CD14-positive monocyte (primary cell): ENCODE measurements around the gene ASIC2. TPM values are rescaled to one million over a fixed set of nuclear protein-coding genes. Genes with fewer than 3 reads are reported as not detected.

Experiments
- DNase-seq, 3 donors: peaks; one replicate each; pipeline ENCODE4 v3.0.0-alpha.2; 2011 to 2022
- H2AFZ ChIP-seq: 2 replicates; pipeline ENCODE4 v1.6.0; 2012; ENCODE audit warnings: mild to moderate bottlenecking, low read depth, low read length, inconsistent platforms; ENCODE audit not compliant: insufficient read depth, poor library complexity, severe bottlenecking
- H3K27ac ChIP-seq, 2 donors: 1 replicate in 1 of 2; 2 replicates in 1 of 2; pipeline ENCODE4 v1.5.1; 2012 to 2013; ENCODE audit warnings: low read length in 2 of 2, control low read depth in 1 of 2, inconsistent platforms in 1 of 2, low read depth in 1 of 2, mild to moderate bottlenecking in 1 of 2
- H3K27me3 ChIP-seq, 2 donors: one replicate each; pipeline versions ENCODE4 v1.6.0 to v1.6.1; 2011 to 2013; ENCODE audit warnings: low read length in 2 of 2; ENCODE audit not compliant: control insufficient read depth in 2 of 2, insufficient read depth in 2 of 2
- H3K36me3 ChIP-seq, 2 donors: replicated peaks in 1 of 2; 1 replicate in 1 of 2; 2 replicates in 1 of 2; pipeline versions ENCODE4 v1.5.1 to v1.6.1; 2012 to 2013; ENCODE audit warnings: low read length in 2 of 2, control low read depth in 1 of 2, inconsistent platforms in 1 of 2, mild to moderate bottlenecking in 1 of 2; ENCODE audit not compliant: insufficient read depth in 2 of 2, control insufficient read depth in 1 of 2
- H3K4me1 ChIP-seq, 2 donors: 1 replicate in 1 of 2; 2 replicates in 1 of 2; pipeline versions ENCODE4 v1.5.1 to v1.6.1; 2012 to 2013; ENCODE audit warnings: low read length in 2 of 2, control low read depth in 1 of 2, inconsistent platforms in 1 of 2, mild to moderate bottlenecking in 1 of 2, moderate library complexity in 1 of 2; ENCODE audit not compliant: insufficient read depth in 2 of 2, control insufficient read depth in 1 of 2
- H3K4me2 ChIP-seq: replicated peaks from 2 replicates; pipeline ENCODE3; 2012; ENCODE audit warnings: low read length, moderate library complexity, mild to moderate bottlenecking; ENCODE audit not compliant: poor library complexity, severe bottlenecking; ENCODE audit errors: extremely low read depth
- H3K4me3 ChIP-seq, 3 experiments: fragments of 200-600 bp in 1 of 3; sonication (generic) in 1 of 3; replicated peaks in 1 of 3; 1 replicate in 2 of 3; 2 replicates in 1 of 3; pipeline ENCODE4 v1.5.1; 2011 to 2013; ENCODE audit warnings: low read length in 3 of 3, mild to moderate bottlenecking in 3 of 3, control low read depth in 2 of 3, low read depth in 2 of 3, inconsistent platforms in 1 of 3, moderate library complexity in 1 of 3
- H3K79me2 ChIP-seq: 2 replicates; pipeline ENCODE4 v1.6.0; 2012; ENCODE audit warnings: mild to moderate bottlenecking, control low read depth, inconsistent platforms, low read length, moderate library complexity; ENCODE audit not compliant: insufficient read depth
- H3K9ac ChIP-seq: 2 replicates; pipeline ENCODE4 v1.6.0; 2017; ENCODE audit warnings: low read length, mild to moderate bottlenecking; ENCODE audit not compliant: insufficient read depth, poor library complexity, severe bottlenecking
- H3K9me3 ChIP-seq, 2 donors: replicated peaks in 1 of 2; 1 replicate in 1 of 2; 2 replicates in 1 of 2; pipeline versions ENCODE4 v1.5.1 to v1.6.1; 2012 to 2013; ENCODE audit warnings: low read length in 2 of 2, control low read depth in 1 of 2; ENCODE audit not compliant: control insufficient read depth in 1 of 2, insufficient read depth in 1 of 2
- H4K20me1 ChIP-seq: 2 replicates; pipeline ENCODE4 v1.6.0; 2012; ENCODE audit warnings: mild to moderate bottlenecking, low read length, control low read depth, moderate library complexity; ENCODE audit not compliant: insufficient read depth
- H3K27ac Mint-ChIP-seq, 7 donors: one replicate each; pipeline ENCODE4 v1.8.0; 2020; ENCODE audit warnings: mild to moderate bottlenecking in 7 of 7, mixed read lengths in 7 of 7, moderate library complexity in 6 of 7, inconsistent platforms in 2 of 7
- H3K27me3 Mint-ChIP-seq, 3 donors: one replicate each; pipeline ENCODE4 v1.8.0; 2021 to 2022; ENCODE audit warnings: low read depth in 3 of 3, mild to moderate bottlenecking in 3 of 3, mixed read lengths in 3 of 3, moderate library complexity in 3 of 3, inconsistent platforms in 1 of 3
- H3K36me3 Mint-ChIP-seq, 2 donors: one replicate each; pipeline ENCODE4 v1.8.0; 2020; ENCODE audit warnings: mixed read lengths in 2 of 2, inconsistent platforms in 1 of 2, mild to moderate bottlenecking in 1 of 2
- H3K4me1 Mint-ChIP-seq: one replicate; pipeline ENCODE4 v1.8.0; 2020; ENCODE audit warnings: mild to moderate bottlenecking, mixed read lengths
- H3K4me3 Mint-ChIP-seq, 2 donors: one replicate each; pipeline ENCODE4 v1.8.0; 2020; ENCODE audit warnings: mild to moderate bottlenecking in 2 of 2, mixed read lengths in 2 of 2, moderate library complexity in 1 of 2
- H3K9me3 Mint-ChIP-seq, 7 donors: one replicate each; pipeline ENCODE4 v1.8.0; 2020 to 2022; ENCODE audit warnings: mixed read lengths in 7 of 7, mild to moderate bottlenecking in 6 of 7, moderate library complexity in 6 of 7, inconsistent platforms in 2 of 7
- CTCF ChIP-seq: fragments of 200-600 bp; IDR thresholded peaks from one replicate; pipeline ENCODE4 v1.8.0; 2022; ENCODE audit warnings: antibody characterized with exemption, mild to moderate bottlenecking
- WGBS: methylation state at CpG from one replicate; pipeline ENCODE4 v1.1.5; 2013; ENCODE audit warnings: missing lambda C conversion rate; ENCODE audit not compliant: insufficient coverage; 5-methylcytosine and 5-hydroxymethylcytosine counted together
- intact Hi-C, 2 donors: fragments of 100-400 bp; cut with micrococcal nuclease; formaldehyde crosslinking; loops; one replicate each; pipeline versions ENCODE4 v1.15.0 to v1.15.1; 2023
- polyA plus RNA-seq, 3 donors: library from polyadenylated mRNA; depleted of rRNA in 1 of 3; unstranded in 2 of 3; stranded (reverse) in 1 of 3; fragments of 300-500 nt in 2 of 3; fragments of >200 nt in 1 of 3; fragmentation: Illumina TruSeq in 2 of 3; gene quantifications; 1 replicate in 2 of 3; 2 replicates in 1 of 3; pipeline ENCODE4 v1.2.3, GENCODE V29; 2012 to 2021

ASIC2 gene
- polyA plus RNA-seq, 3 donors: not detected

DNA sequence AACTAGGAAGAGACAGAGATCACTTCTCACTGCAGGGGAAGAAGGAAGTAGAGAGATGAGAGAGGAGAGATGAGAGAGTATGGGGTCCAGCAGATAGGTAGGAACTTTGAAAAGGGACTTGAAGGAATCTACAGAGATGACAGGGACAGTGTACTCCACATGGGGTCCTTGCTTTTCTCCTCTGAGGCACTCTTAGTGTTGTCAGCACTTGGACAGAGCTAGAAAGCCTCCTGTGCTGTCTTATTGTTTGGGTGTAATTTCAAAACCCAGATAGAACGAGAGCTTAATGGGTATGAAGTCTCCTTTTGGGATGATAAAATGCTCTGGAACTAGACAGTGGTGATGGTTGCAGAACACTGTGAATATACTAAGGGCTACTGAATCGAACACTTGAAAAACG is 65.2 kb downstream of the ASIC2 start:
- H3K4me2 ChIP-seq: no peak overlapping the region
- no peak for DNase-seq
- H3K9ac ChIP-seq: no peak overlapping the region
- H3K27ac ChIP-seq: no peak overlapping the region
- Mint-ChIP-seq H3K4me3 (no peak overlapping the region), H3K36me3 (no peaks in the 10 kb centered on the region), H3K27me3 (peaks cover 1 to 7% (median 3%) of the 10 kb centered on the region in 3 donors), H3K27ac (peak overlapping the region in 1 of 7 donors; percentile 2), H3K9me3 (peaks cover 0 to 2% (median 0%) of the 10 kb centered on the region in 7 donors), H3K4me1 (no peaks in the 10 kb centered on the region)
- H4K20me1 ChIP-seq: no peaks in the 10 kb centered on the region
- H3K79me2 ChIP-seq: no peaks in the 10 kb centered on the region
- H2AFZ ChIP-seq: no peak overlapping the region
- H3K4me1 ChIP-seq: no peaks in the 10 kb centered on the region
- H3K9me3 ChIP-seq: no peaks in the 10 kb centered on the region
- no peak overlapping the region for H3K4me3 ChIP-seq
- H3K36me3 ChIP-seq: no peaks in the 10 kb centered on the region
- intact Hi-C loops: no loop called here
- no peaks in the 10 kb centered on the region for H3K27me3 ChIP-seq
- WGBS: 100% methylated on average over 1 of the region's 3 CpGs
- no peak for TF ChIP-seq CTCF

DNA sequence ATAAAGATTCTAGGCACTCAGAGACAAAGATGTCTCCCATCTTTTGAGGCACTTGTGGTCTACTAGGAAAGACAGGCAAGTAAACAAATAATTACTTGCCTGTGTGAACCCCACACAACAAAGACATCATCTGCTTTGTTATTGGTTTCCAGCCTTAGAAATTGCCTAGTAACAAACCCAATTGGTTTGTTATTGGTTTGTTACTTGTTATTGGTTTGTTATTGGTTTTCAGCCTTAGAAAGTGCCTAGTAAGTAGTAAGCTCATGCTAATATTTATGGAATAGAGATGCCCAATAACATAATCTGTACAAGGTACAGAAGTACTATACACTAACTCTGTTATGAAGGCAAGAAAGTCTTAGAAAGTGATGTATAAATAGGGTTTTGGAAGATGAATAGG is 67.1 kb downstream of the ASIC2 start:
- Mint-ChIP-seq H3K9me3 (peaks cover 0 to 2% (median 0%) of the 10 kb centered on the region in 7 donors), H3K36me3 (no peaks in the 10 kb centered on the region), H3K4me1 (no peaks in the 10 kb centered on the region), H3K27me3 (peaks cover 1 to 7% (median 3%) of the 10 kb centered on the region in 3 donors), H3K4me3 (no peak overlapping the region), H3K27ac (no peak overlapping the region)
- Histone ChIP-seq H3K36me3 (no peaks in the 10 kb centered on the region), H3K27me3 (no peaks in the 10 kb centered on the region), H3K9me3 (no peaks in the 10 kb centered on the region), H4K20me1 (no peaks in the 10 kb centered on the region), H3K79me2 (no peaks in the 10 kb centered on the region), H3K4me3 (no peak overlapping the region), H3K9ac (no peak overlapping the region), H3K4me2 (no peak overlapping the region), H2AFZ (no peak overlapping the region), H3K27ac (no peak overlapping the region), H3K4me1 (no peaks in the 10 kb centered on the region)
- intact Hi-C loops: no loop called here
- TF ChIP-seq CTCF: no peak
- no peak for DNase-seq
